ENCODE results near the gene MPL.

The MPL gene

GRCh38 chr1:43325381-43325780, 12.2 kb upstream of the MPL start:
- Histone ChIP-seq H3K36me3 (replicated peaks) (no peaks in the 10 kb centered on the region), H3K4me1 (no peaks in the 10 kb centered on the region), H3K4me3 (no peak overlapping the region), H3K27me3 (ENCODE audit: low read depth) (no peaks in the 10 kb centered on the region), H3K9me3 (peaks cover 3% of the 10 kb centered on the region; the same call in 1 of the 2 replicates)
- no peak for DNase-seq (ENCODE audit: low spot score in 2 of 2)
- in situ Hi-C loops (cut with MboI; ENCODE audit: low sequenced_read_pairs): no loop called here

DNA sequence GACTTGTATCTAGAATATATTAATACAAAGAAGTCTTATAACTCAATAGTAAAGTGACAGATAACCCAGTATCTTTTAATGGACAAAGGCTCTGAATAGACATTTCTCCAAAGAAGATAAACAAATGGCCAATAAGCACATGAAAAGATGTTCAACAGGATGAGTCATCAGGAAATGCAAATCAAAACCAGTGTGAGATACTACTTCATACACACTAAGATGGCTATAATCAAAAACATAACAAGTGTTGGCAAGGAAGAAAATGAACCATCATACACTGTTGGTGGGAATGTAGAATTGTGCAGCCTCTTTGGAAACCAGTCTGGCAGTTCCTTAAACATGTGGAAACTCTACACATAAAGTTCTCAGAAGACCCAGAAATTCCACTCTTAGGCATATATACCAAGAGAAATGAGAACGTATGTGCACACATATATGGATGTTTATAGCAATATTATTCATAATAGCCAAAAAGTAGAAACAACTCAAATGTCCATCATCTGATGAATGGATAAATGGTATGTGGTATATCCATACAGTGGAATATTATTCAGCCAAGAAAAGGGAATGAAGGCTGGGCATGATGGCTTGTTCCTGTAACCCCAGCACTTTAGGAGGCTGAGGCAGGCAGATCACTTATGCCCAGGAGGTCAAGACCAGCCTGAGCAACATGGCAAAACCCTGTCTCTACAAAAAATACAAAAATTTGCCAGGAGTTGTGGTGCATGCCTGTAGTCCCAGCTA, 9.9 kb upstream of the MPL start:
- H3K4me3 ChIP-seq: no peak overlapping the region
- peaks cover 3% of the 10 kb centered on the region; the same call in 1 of the 2 replicates for H3K9me3 ChIP-seq
- H3K27me3 ChIP-seq (ENCODE audit: low read depth): no peaks in the 10 kb centered on the region
- no peaks in the 10 kb centered on the region for H3K4me1 ChIP-seq
- in situ Hi-C loops (cut with MboI; ENCODE audit: low sequenced_read_pairs): no loop called here
- no peak for DNase-seq (ENCODE audit: low spot score in 2 of 2)
- H3K36me3 ChIP-seq (replicated peaks): no peaks in the 10 kb centered on the region

DNA sequence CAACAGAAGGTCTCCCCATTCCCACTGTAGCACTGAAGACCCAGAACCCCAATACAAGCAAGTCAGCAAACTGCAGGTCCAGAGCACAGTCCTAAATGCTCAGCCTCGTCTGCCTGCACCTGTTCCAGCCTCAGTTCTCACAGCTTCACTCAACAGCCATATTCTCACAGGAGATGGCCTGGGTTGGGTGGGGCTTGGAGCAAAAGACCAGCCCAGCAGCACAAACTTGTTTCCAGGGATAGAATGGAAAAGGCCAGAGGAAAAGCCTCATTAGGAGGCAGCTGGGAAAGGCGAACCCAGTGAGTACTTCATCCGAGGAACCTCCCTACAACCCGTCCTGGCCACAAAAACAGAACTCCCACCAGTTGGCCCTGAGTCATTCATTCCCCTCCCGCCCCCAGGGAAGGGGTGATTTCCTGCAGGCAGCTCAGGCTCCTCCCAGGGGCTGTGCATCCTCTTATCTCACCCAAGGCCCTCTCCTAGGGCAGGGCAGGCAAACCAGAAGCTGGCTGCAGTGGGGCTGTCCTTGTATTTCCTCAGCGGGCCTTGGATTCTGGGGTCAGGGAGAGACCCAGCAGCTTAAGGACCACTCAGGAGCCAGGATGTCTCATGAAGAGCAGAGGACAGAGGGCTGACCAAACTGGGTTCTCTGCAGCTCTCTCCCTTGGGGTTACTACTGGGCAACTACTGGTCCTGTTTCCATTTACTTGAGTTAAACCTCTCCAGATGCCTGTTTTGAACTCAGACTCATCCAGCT, 7.4 kb upstream of the MPL start:
- Histone ChIP-seq H3K4me1 (no peaks in the 10 kb centered on the region), H3K9me3 (peaks cover 3% of the 10 kb centered on the region; the same call in 1 of the 2 replicates), H3K27me3 (ENCODE audit: low read depth) (no peaks in the 10 kb centered on the region), H3K36me3 (replicated peaks) (no peaks in the 10 kb centered on the region), H3K4me3 (no peak overlapping the region)
- no peak for DNase-seq (ENCODE audit: low spot score in 2 of 2)
- in situ Hi-C loops (cut with MboI; ENCODE audit: low sequenced_read_pairs): no loop called here

GRCh38 chr1:43331688-43332087, 5.9 kb upstream of the MPL start:
- DNase-seq (ENCODE audit: low spot score in 2 of 2): no peak
- H3K27me3 ChIP-seq (ENCODE audit: low read depth): no peaks in the 10 kb centered on the region
- no peaks in the 10 kb centered on the region for H3K4me1 ChIP-seq
- no peaks in the 10 kb centered on the region for H3K36me3 ChIP-seq (replicated peaks)
- no peaks in the 10 kb centered on the region for H3K9me3 ChIP-seq
- no peak overlapping the region for H3K4me3 ChIP-seq
- in situ Hi-C loops (cut with MboI; ENCODE audit: low sequenced_read_pairs): no loop called here

- Histone ChIP-seq H3K4me1 (no peaks in the 10 kb centered on the region), H3K4me3 (no peak overlapping the region), H3K27me3 (ENCODE audit: low read depth) (no peaks in the 10 kb centered on the region), H3K9me3 (no peaks in the 10 kb centered on the region), H3K36me3 (replicated peaks) (no peaks in the 10 kb centered on the region)
- no peak for DNase-seq (ENCODE audit: low spot score in 2 of 2)
- in situ Hi-C loops (cut with MboI; ENCODE audit: low sequenced_read_pairs): no loop called here
Measured at GRCh38 chr1:43334453-43335205, 3.0 kb upstream of the MPL start.

- Histone ChIP-seq H3K36me3 (replicated peaks) (no peaks in the 10 kb centered on the region), H3K4me1 (no peaks in the 10 kb centered on the region), H3K9me3 (no peaks in the 10 kb centered on the region), H3K27me3 (ENCODE audit: low read depth) (no peaks in the 10 kb centered on the region), H3K4me3 (no peak overlapping the region)
- no peak for DNase-seq (ENCODE audit: low spot score in 2 of 2)
- in situ Hi-C loops (cut with MboI; ENCODE audit: low sequenced_read_pairs): no loop called here
Measured at GRCh38 chr1:43338001-43338400, 383 bp downstream of the MPL start.

DNA sequence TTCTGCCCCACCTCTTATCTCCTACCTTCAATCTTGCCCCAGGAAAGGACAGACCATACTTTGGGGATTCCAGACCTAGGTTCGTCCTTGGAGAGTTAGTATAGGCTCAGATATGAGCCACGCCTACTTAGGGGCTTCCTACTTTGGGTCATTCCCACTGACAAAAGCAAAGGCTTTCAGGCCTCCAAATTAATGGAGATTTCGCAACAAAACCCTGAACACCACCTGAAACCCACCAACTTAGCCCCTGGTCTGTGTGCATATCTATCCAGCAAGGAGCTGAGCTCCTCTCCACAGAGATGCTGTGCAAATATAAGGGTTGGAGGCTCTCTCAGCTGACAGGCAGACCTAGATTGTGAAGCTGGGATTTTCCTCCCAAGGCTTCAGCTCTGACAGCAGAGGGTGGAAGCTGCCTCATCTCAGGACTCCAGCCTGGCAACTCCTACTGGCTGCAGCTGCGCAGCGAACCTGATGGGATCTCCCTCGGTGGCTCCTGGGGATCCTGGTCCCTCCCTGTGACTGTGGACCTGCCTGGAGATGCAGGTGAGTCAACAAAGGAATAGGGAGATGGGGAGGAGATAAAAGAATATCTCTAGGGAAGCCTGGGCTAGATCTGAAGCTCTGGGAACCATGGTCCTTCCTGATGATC, 2.1 kb downstream of the MPL start:
- Histone ChIP-seq H3K4me3 (no peak overlapping the region), H3K4me1 (no peaks in the 10 kb centered on the region), H3K27me3 (ENCODE audit: low read depth) (no peaks in the 10 kb centered on the region), H3K36me3 (replicated peaks) (no peaks in the 10 kb centered on the region), H3K9me3 (no peaks in the 10 kb centered on the region)
- in situ Hi-C loops (cut with MboI; ENCODE audit: low sequenced_read_pairs): no loop called here
- DNase-seq (ENCODE audit: low spot score in 2 of 2): no peak

DNA sequence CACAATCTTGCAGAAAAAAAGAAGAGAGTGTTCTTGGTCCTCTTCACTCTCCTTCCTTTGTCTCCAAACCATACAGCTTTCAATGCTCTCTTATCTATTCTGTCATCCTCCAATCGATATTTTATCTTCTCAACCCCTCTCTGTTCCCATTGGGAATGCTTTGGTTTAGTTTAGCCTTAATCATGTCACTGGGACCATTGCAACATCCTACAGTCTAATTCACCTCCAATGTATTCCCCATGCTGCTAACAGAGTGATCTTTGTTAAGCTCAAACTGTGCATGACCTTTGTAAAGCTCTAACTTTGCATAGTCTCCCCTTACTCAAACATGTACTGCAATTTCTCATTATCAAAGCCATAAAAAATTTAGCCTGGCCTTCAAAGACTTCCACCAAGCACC, 2.9 kb downstream of the MPL start:
- no peaks in the 10 kb centered on the region for H3K27me3 ChIP-seq (ENCODE audit: low read depth)
- in situ Hi-C loops (cut with MboI; ENCODE audit: low sequenced_read_pairs): no loop called here
- DNase-seq (ENCODE audit: low spot score in 2 of 2): no peak
- no peaks in the 10 kb centered on the region for H3K36me3 ChIP-seq (replicated peaks)
- H3K4me3 ChIP-seq: no peak overlapping the region
- no peaks in the 10 kb centered on the region for H3K4me1 ChIP-seq
- H3K9me3 ChIP-seq: no peaks in the 10 kb centered on the region

DNA sequence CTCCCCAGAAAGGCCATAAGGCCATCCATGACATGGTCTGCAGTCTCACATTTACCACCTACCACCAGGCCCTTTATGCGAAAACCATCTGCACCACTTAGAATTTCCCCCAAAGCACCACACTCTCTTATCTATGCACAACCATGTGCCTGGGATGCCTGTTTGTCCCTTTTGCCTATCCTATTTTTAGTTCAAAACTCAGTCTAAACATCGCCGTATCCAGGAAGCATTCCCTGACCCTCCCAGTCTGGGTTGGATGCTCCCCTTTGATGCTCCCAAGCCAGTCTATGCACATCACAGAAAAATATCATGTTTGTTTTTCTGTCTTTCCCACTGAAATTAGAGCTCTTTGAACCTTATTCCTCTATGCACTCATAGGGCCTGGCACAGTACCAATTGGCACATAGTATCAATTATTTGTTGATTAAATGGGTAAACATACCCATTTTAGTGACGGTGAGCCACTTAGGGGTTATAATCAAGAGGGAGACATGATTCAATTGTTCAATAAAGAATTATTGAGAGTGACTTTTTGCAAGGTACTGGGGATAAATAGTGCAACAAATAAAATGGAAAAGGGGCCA, 6.7 kb downstream of the MPL start:
- DNase-seq (ENCODE audit: low spot score in 2 of 2): no peak
- no peaks in the 10 kb centered on the region for H3K27me3 ChIP-seq (ENCODE audit: low read depth)
- no peaks in the 10 kb centered on the region for H3K4me1 ChIP-seq
- H3K4me3 ChIP-seq: no peak overlapping the region
- in situ Hi-C loops (cut with MboI; ENCODE audit: low sequenced_read_pairs): no loop called here
- no peaks in the 10 kb centered on the region for H3K36me3 ChIP-seq (replicated peaks)
- H3K9me3 ChIP-seq: no peaks in the 10 kb centered on the region

- no peaks in the 10 kb centered on the region for H3K36me3 ChIP-seq (replicated peaks)
- H3K4me1 ChIP-seq: no peaks in the 10 kb centered on the region
- DNase-seq (ENCODE audit: low spot score in 2 of 2): no peak
- in situ Hi-C loops (cut with MboI; ENCODE audit: low sequenced_read_pairs): no loop called here
- no peaks in the 10 kb centered on the region for H3K27me3 ChIP-seq (ENCODE audit: low read depth)
- H3K9me3 ChIP-seq: no peaks in the 10 kb centered on the region
- no peak overlapping the region for H3K4me3 ChIP-seq
Measured at GRCh38 chr1:43345120-43345519, 7.5 kb downstream of the MPL start.

DNA sequence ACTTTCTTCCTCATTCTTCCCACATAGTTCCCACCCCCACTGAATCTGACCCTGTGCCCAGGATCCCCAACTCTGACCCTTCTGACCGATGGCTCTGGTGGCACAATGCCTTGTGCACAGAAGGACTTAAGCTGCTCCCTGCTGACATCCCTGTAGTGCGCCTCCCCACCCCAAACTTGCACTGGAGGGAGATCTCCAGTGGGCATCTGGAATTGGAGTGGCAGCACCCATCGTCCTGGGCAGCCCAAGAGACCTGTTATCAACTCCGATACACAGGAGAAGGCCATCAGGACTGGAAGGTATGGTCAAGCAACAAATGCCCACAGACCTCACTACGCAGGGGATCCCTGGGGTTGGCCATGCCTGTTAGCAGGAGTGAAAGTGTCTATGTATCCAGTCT, 9.0 kb downstream of the MPL start:
- no peaks in the 10 kb centered on the region for H3K4me1 ChIP-seq
- H3K36me3 ChIP-seq (replicated peaks): no peaks in the 10 kb centered on the region
- H3K27me3 ChIP-seq (ENCODE audit: low read depth): no peaks in the 10 kb centered on the region
- no peak for DNase-seq (ENCODE audit: low spot score in 2 of 2)
- no peak overlapping the region for H3K4me3 ChIP-seq
- no peaks in the 10 kb centered on the region for H3K9me3 ChIP-seq
- in situ Hi-C loops (cut with MboI; ENCODE audit: low sequenced_read_pairs): no loop called here

- no peaks in the 10 kb centered on the region for H3K36me3 ChIP-seq (replicated peaks)
- H3K4me1 ChIP-seq: no peaks in the 10 kb centered on the region
- in situ Hi-C loops (cut with MboI; ENCODE audit: low sequenced_read_pairs): no loop called here
- H3K9me3 ChIP-seq: no peaks in the 10 kb centered on the region
- DNase-seq (ENCODE audit: low spot score in 2 of 2): no peak
- H3K4me3 ChIP-seq: no peak overlapping the region
- no peaks in the 10 kb centered on the region for H3K27me3 ChIP-seq (ENCODE audit: low read depth)
Measured at GRCh38 chr1:43348343-43348808, 10.8 kb downstream of the MPL start.

DNA sequence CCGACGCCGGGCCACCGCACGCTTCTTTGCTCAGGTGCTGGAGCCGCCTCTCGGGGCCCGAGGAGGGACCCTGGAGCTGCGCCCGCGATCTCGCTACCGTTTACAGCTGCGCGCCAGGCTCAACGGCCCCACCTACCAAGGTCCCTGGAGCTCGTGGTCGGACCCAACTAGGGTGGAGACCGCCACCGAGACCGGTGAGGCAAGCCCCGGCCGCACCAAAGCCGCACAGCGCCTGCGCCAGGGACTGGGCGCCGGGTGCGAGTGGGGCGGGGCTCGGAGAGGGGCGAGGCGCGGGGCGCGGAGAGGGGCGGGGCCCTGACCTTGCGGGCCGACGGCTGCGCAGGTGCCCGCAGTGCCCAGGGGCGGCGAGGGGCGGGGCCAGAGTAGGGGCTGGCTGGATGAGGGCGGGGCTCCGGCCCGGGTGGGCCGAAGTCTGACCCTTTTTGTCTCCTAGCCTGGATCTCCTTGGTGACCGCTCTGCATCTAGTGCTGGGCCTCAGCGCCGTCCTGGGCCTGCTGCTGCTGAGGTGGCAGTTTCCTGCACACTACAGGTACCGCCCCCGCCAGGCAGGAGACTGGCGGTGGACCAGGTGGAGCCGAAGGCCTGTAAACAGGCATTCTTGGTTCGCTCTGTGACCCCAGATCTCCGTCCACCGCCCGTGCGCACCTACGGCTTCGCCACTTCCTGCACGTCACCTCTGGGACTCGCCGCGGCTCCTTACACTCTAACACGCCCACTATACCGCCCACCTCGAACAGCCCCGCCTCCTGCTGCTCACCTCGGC, 11.4 kb downstream of the MPL start:
- H3K4me1 ChIP-seq: no peaks in the 10 kb centered on the region; the same call in 1 of the 2 replicates
- H3K27me3 ChIP-seq (ENCODE audit: low read depth): no peaks in the 10 kb centered on the region
- H3K4me3 ChIP-seq: no peak overlapping the region
- H3K36me3 ChIP-seq (replicated peaks): no peaks in the 10 kb centered on the region
- H3K9me3 ChIP-seq: no peaks in the 10 kb centered on the region
- DNase-seq (ENCODE audit: low spot score in 2 of 2): no peak
- in situ Hi-C loops (cut with MboI; ENCODE audit: low sequenced_read_pairs): no loop called here

All from HAP-1 (cell line).